Measurements from ENCODE around the gene HIBCH. TPM values are rescaled to one million over a fixed set of nuclear protein-coding genes. Genes with fewer than 3 reads are reported as not detected.

Gene HIBCH
- total and polyA plus RNA-seq, 2 experiments from 2014 or later = 25.7 to 42.3 TPM

GRCh38 chr2:190313880-190314279, 5.7 kb downstream of the HIBCH start:
- Histone ChIP-seq H3K79me2 (replicated peaks; ENCODE audit: insufficient read depth) (peaks cover 57% of the 10 kb centered on the region), H3K4me3 (no peak overlapping the region), H3K27me3 (ENCODE audit: insufficient read depth) (no peaks in the 10 kb centered on the region), H3F3A (replicated peaks; ENCODE audit: low read depth) (no peaks in the 10 kb centered on the region), H3K36me3 (ENCODE audit: insufficient read depth) (peaks cover 13% of the 10 kb centered on the region; the same call in 1 of the 2 replicates), H4K20me1 (replicated peaks; ENCODE audit: insufficient read depth) (peaks cover 2% of the 10 kb centered on the region; the same call in 1 of the 2 replicates), H3K27ac (ENCODE audit: low read depth) (no peak overlapping the region), H3K9me2 (ENCODE audit: insufficient read depth) (no peaks in the 10 kb centered on the region), H3K4me1 (ENCODE audit: insufficient read depth) (peaks cover 7% of the 10 kb centered on the region), H2AFZ (no peak overlapping the region), H3K4me2 (no peak overlapping the region)
- Mint-ChIP-seq H3K36me3 (ENCODE audit: low read depth) (peaks cover 7% of the 10 kb centered on the region), H3K27me3 (ENCODE audit: insufficient read depth, low read depth, poor library complexity) (peaks cover 4% of the 10 kb centered on the region), H3K4me3 (no peak overlapping the region), H3K4me1 (peaks cover 12% of the 10 kb centered on the region), H3K9me3 (no peaks in the 10 kb centered on the region), H3K27ac (no peak overlapping the region)
- DNase-seq (ENCODE audit: low spot score) = no peak
- no peak for TF ChIP-seq EZH2phosphoT487 (IDR thresholded peaks at IDR 0.05; ENCODE audit: unreplicated experiment)
- no peak for TF ChIP-seq ETS1 (IDR thresholded peaks at IDR 0.05)
- no peak for TF ChIP-seq JUNB (IDR thresholded peaks at IDR 0.05; ENCODE audit: unreplicated experiment)
- TF ChIP-seq ZNF114 (CRISPR knock-in tag; IDR thresholded peaks at IDR 0.05) = no peak
- TF ChIP-seq CTCF (conservative IDR thresholded peaks at IDR 0.05; ENCODE audit: low read depth in 2 of 2) = no peak
- TF ChIP-seq REST (IDR thresholded peaks at IDR 0.05; ENCODE audit: unreplicated experiment) = no peak
- no peak for TF ChIP-seq POLR2AphosphoS5 (IDR thresholded peaks at IDR 0.05; ENCODE audit: low read depth)
- no peak for TF ChIP-seq ZNF462 (CRISPR knock-in tag; IDR thresholded peaks at IDR 0.05)
- TF ChIP-seq ZNF331 (CRISPR knock-in tag; IDR thresholded peaks at IDR 0.05; ENCODE audit: low read depth) = no peak
- no peak for TF ChIP-seq CREB1 (CRISPR knock-in tag; IDR thresholded peaks at IDR 0.05; ENCODE audit: low read depth)
- TF ChIP-seq NANOG (IDR thresholded peaks at IDR 0.05; ENCODE audit: borderline replicate concordance) = no peak
- no peak for TF ChIP-seq EZH2 (IDR thresholded peaks at IDR 0.05; ENCODE audit: low read depth, unreplicated experiment)
- TF ChIP-seq STAT1 (IDR thresholded peaks at IDR 0.05; ENCODE audit: unreplicated experiment) = no peak
- ATAC-seq = no peak
